Right lobe of liver (tissue), 4 donors: Measurements from ENCODE around the gene KRTAP10-11.
"Not testable (repeated sequence)": the region's sequence is repeated elsewhere in the genome, so short reads cannot be mapped to it uniquely, and the experiment has no call there.

ENCODE experiments used
- CTCF ChIP-seq, 4 donors: fragments of 200-600 bp in 3 of 4; fragments of 450-650 bp in 1 of 4; IDR thresholded peaks; one replicate each; pipeline versions ENCODE4 v1.5.1 to v1.8.0; 2016 to 2022; ENCODE audit warnings: antibody characterized with exemption in 4 of 4, mild to moderate bottlenecking in 2 of 4
- POLR2A ChIP-seq: fragments of 450-650 bp; IDR thresholded peaks from one replicate; pipeline ENCODE4 v1.6.1; 2017; ENCODE audit warnings: antibody characterized with exemption, mild to moderate bottlenecking
- donor health status: DM: no; HTN: no; CAD: no.
- donor health status: DM: no; HTN: no; CAD: no.
- donor health status: DM: no; HTN: yes; CAD: no.

DNA sequence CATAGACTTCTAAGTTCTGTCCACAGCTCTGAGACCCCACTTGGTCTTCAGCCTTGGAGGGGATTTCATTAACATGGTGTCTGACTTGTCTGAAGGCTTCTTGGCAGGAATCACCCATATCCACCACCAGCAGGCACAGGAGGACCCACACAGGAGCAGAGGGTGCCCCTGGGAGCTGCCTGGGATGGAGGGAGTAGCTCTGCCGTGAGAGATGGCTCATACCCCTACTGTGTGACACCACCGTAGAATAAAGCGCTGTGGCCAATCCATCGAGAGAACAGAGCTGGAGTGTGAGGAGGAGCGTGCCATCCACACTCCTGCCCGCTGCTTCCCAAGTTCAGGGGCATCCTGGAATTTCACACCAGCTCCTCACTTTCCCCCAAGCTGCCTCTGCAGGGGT, 38.8 kb downstream of the KRTAP10-11 start:
- TF ChIP-seq CTCF (IDR thresholded peaks at IDR 0.05); POLR2A: not testable (repeated sequence)
